Keratinocyte (primary cell): ENCODE data around the gene CHRM1. TPM values are rescaled to one million over a fixed set of nuclear protein-coding genes. Genes with fewer than 3 reads are reported as not detected.

Source experiments
- DNase-seq: peaks from one replicate; pipeline ENCODE4 v3.0.0-alpha.2; 2011; ENCODE audit warnings: low read depth, missing footprints, low spot score
- FAIRE-seq: peaks from 2 replicates; lab custom pipeline; 2011; peaks lifted over from hg19 to GRCh38; lab: Jason Lieb, UNC
- H2AFZ ChIP-seq: 2 replicates; pipeline ENCODE4 v1.6.0; 2012; ENCODE audit warnings: low read length, control low read depth, inconsistent platforms; ENCODE audit not compliant: control insufficient read depth
- H3K27ac ChIP-seq: 2 replicates; pipeline ENCODE4 v1.5.1; 2011; ENCODE audit warnings: low read length; ENCODE audit not compliant: control insufficient read depth, insufficient read depth
- H3K27me3 ChIP-seq: 3 replicates; pipeline ENCODE4 v1.6.0; 2011; ENCODE audit warnings: low read length; ENCODE audit not compliant: control insufficient read depth, insufficient read depth; ENCODE audit errors: extremely low read depth
- H3K36me3 ChIP-seq, 2 experiments: 2 replicates in 1 of 2; 3 replicates in 1 of 2; pipeline ENCODE4 v1.5.1; 2011; ENCODE audit warnings: low read length in 2 of 2, mild to moderate bottlenecking in 1 of 2; ENCODE audit not compliant: control insufficient read depth in 2 of 2, insufficient read depth in 2 of 2; ENCODE audit errors: extremely low read depth in 1 of 2
- H3K4me1 ChIP-seq: 3 replicates; pipeline ENCODE4 v1.5.1; 2011; ENCODE audit warnings: low read length; ENCODE audit not compliant: control insufficient read depth, insufficient read depth; ENCODE audit errors: extremely low read depth
- H3K4me2 ChIP-seq: 3 replicates; pipeline ENCODE4 v1.6.0; 2011; ENCODE audit warnings: low read depth, low read length; ENCODE audit not compliant: control insufficient read depth, insufficient read depth; ENCODE audit errors: extremely low read depth
- H3K4me3 ChIP-seq, 3 experiments: fragments of 200-600 bp in 1 of 3; sonication (generic) in 1 of 3; 2 replicates in 2 of 3; 3 replicates in 1 of 3; pipeline ENCODE4 v1.5.1; 2011 to 2016; ENCODE audit warnings: low read length in 3 of 3, mild to moderate bottlenecking in 3 of 3, control low read depth in 2 of 3, inconsistent platforms in 1 of 3, low read depth in 1 of 3, mixed read lengths in 1 of 3, mixed run types in 1 of 3, moderate library complexity in 1 of 3; ENCODE audit not compliant: control insufficient read depth in 2 of 3, insufficient read depth in 2 of 3; ENCODE audit errors: extremely low read depth in 1 of 3
- H3K79me2 ChIP-seq: 2 replicates; pipeline ENCODE4 v1.6.0; 2012; ENCODE audit warnings: low read length; ENCODE audit not compliant: control insufficient read depth, insufficient read depth
- H3K9ac ChIP-seq: 3 replicates; pipeline ENCODE4 v1.6.0; 2011; ENCODE audit warnings: low read length; ENCODE audit not compliant: control insufficient read depth, insufficient read depth; ENCODE audit errors: extremely low read depth
- H3K9me1 ChIP-seq: 3 replicates; pipeline ENCODE4 v1.6.0; 2011; ENCODE audit warnings: low read length; ENCODE audit not compliant: control insufficient read depth, insufficient read depth; ENCODE audit errors: extremely low read depth
- H3K9me3 ChIP-seq: 2 replicates; pipeline ENCODE4 v1.5.1; 2012; ENCODE audit warnings: low read depth, low read length; ENCODE audit not compliant: control insufficient read depth
- H4K20me1 ChIP-seq: 3 replicates; pipeline ENCODE4 v1.6.0; 2011; ENCODE audit warnings: low read length; ENCODE audit not compliant: control insufficient read depth, insufficient read depth; ENCODE audit errors: extremely low read depth
- CTCF ChIP-seq, 3 experiments: IDR thresholded peaks in 1 of 3; conservative IDR thresholded peaks in 1 of 3; optimal IDR thresholded peaks in 1 of 3; 2 replicates in 2 of 3; 3 replicates in 1 of 3; pipeline versions ENCODE3 to v1.5.1; 2011; ENCODE audit warnings: low read length in 3 of 3, mild to moderate bottlenecking in 3 of 3, moderate library complexity in 2 of 3, control low read depth in 1 of 3, inconsistent platforms in 1 of 3; ENCODE audit not compliant: insufficient read depth in 2 of 3; ENCODE audit errors: extremely low read depth in 1 of 3
- EZH2 ChIP-seq: IDR thresholded peaks from one replicate; pipeline ENCODE4 v1.6.1; 2012; ENCODE audit warnings: inconsistent platforms, mild to moderate bottlenecking, low read length, moderate library complexity
- dilution Hi-C: fragments of 300-500 bp; cut with MboI; formaldehyde crosslinking; loops from one replicate; pipeline ENCODE4 v1.7.0; 2020; ENCODE audit warnings: low sequenced_read_pairs; ENCODE audit not compliant: extremely low pct_ligation_motif_present
- polyA plus RNA-seq, 5 experiments: library from polyadenylated mRNA; depleted of rRNA in 3 of 5; stranded (reverse) in 3 of 5; stranded (forward) in 1 of 5; unstranded in 1 of 5; fragments of >200 nt; gene quantifications; 1 replicate in 1 of 5; 2 replicates in 3 of 5; 3 replicates in 1 of 5; pipeline versions ENCODE4 v1.2.1 to v1.2.3, GENCODE V29; 2011 to 2012; ENCODE audit warnings: missing spikeins in 2 of 5, low read depth in 1 of 5, low replicate concordance in 1 of 5

CHRM1 gene
- polyA plus RNA-seq, 1 donor (not counting 4 experiments of a cell fraction or from before 2014, with no cell fraction given): not detected

DNA sequence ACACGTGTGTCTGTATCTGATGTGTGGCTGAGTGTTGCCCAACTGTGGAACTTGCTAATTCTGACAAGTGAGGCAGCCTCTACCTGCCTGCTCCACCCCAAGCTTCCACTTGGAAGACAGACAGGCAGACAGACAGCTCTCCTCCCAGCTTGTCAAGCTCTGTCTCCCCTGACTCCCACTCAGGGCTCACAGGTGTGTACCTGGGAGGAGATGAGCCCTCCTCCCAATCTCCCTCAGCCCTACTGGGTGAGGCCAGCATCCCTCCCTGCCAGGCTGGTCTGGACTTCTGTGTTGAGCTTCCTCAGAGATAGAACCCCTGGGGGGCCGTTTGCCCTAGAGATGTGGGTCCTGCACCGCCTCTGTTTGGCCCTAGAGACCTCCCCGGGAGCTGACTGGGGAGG is 1.0 kb upstream of the CHRM1 start:
- H3K4me3 ChIP-seq: no peak overlapping the region

GRCh38 chr11:62921573-62922188 is 518 bp upstream of the CHRM1 start:
- Histone ChIP-seq H2AFZ (peak overlapping the region; percentile 36), H3K79me2 (no peaks in the 10 kb centered on the region), H3K27me3 (peaks cover 65% of the 10 kb centered on the region), H3K4me2 (peak overlapping the region; percentile 70), H3K27ac (no peak overlapping the region), H3K4me1 (peaks cover 18% of the 10 kb centered on the region), H3K36me3 (no peaks in the 10 kb centered on the region), H3K9me1 (no peaks in the 10 kb centered on the region), H4K20me1 (no peaks in the 10 kb centered on the region), H3K9ac (peak overlapping the region; percentile 15), H3K4me3 (no peak overlapping the region), H3K9me3 (no peaks in the 10 kb centered on the region)
- no peak for FAIRE-seq
- dilution Hi-C loops: no loop called here
- no peak for DNase-seq
- TF ChIP-seq CTCF (optimal IDR thresholded peaks at IDR 0.05 in 1 of 3, IDR thresholded peaks at IDR 0.05 in 1 of 3, conservative IDR thresholded peaks at IDR 0.05 in 1 of 3; ENCODE audit: extremely low read depth in 1 of 3, insufficient read depth in 2 of 3, low read length in 3 of 3): no peak
- TF ChIP-seq EZH2: no peak

More for the DNA sequence above, 1.0 kb upstream of the CHRM1 start:
- no peak for TF ChIP-seq CTCF (optimal IDR thresholded peaks at IDR 0.05 in 1 of 3, IDR thresholded peaks at IDR 0.05 in 1 of 3, conservative IDR thresholded peaks at IDR 0.05 in 1 of 3; ENCODE audit: extremely low read depth in 1 of 3, insufficient read depth in 2 of 3, low read length in 3 of 3)
- peak; percentile 47 for TF ChIP-seq EZH2
- Histone ChIP-seq H2AFZ (no peak overlapping the region), H3K36me3 (no peaks in the 10 kb centered on the region), H3K27me3 (peaks cover 70% of the 10 kb centered on the region), H4K20me1 (no peaks in the 10 kb centered on the region), H3K79me2 (no peaks in the 10 kb centered on the region), H3K9ac (no peak overlapping the region), H3K4me1 (peaks cover 18% of the 10 kb centered on the region), H3K9me1 (no peaks in the 10 kb centered on the region), H3K27ac (no peak overlapping the region), H3K4me2 (peak overlapping the region; percentile 53), H3K9me3 (no peaks in the 10 kb centered on the region)
- FAIRE-seq (peak; percentile 26), DNase-seq (no peak)
- dilution Hi-C loops: no loop called here
